ENCODE results near the gene PNLIPRP2. TPM values are rescaled to one million over a fixed set of nuclear protein-coding genes. Genes with fewer than 3 reads are reported as not detected.

The PNLIPRP2 gene
- total RNA-seq, 1 experiment from 2014 or later = 0.24 TPM

- Histone ChIP-seq H4K91ac (ENCODE audit: insufficient read length, low read depth, low read length) (no peak overlapping the region), H3K27ac (ENCODE audit: insufficient read length, low read depth, low read length) (no peak overlapping the region), H3K9me3 (ENCODE audit: control insufficient read depth, low read depth, low read length) (no peaks in the 10 kb centered on the region), H4K20me1 (ENCODE audit: control insufficient read depth, insufficient read depth, insufficient read length) (no peaks in the 10 kb centered on the region), H3K79me2 (ENCODE audit: insufficient read depth, low read length) (no peaks in the 10 kb centered on the region), H2BK5ac (ENCODE audit: insufficient read length, low read length) (no peak overlapping the region), H3K14ac (ENCODE audit: insufficient read depth, low read length) (no peak overlapping the region), H2BK12ac (ENCODE audit: insufficient read length, low read depth, low read length) (no peak overlapping the region), H2BK20ac (ENCODE audit: low read depth, low read length, poor library complexity, severe bottlenecking) (no peak overlapping the region), H3K9ac (ENCODE audit: extremely low read depth, insufficient read length, low read length) (no peak overlapping the region), H3K79me1 (ENCODE audit: insufficient read depth, low read depth, low read length, poor library complexity, severe bottlenecking) (no peaks in the 10 kb centered on the region), H3K4ac (ENCODE audit: low read depth, low read length) (no peak overlapping the region), H4K5ac (ENCODE audit: insufficient read length, low read depth, low read length) (no peak overlapping the region), H2AFZ (ENCODE audit: low read length) (no peak overlapping the region), H2BK120ac (ENCODE audit: low read depth, low read length, poor library complexity, severe bottlenecking) (no peak overlapping the region), H4K8ac (replicated peaks; ENCODE audit: insufficient read length, low read depth, low read length) (no peak overlapping the region), H2BK15ac (ENCODE audit: low read depth, low read length) (no peak overlapping the region), H3K4me2 (ENCODE audit: insufficient read depth, insufficient read length, low read length) (no peak overlapping the region), H3K23me2 (ENCODE audit: insufficient read length, low read depth, low read length, poor library complexity, severe bottlenecking) (no peaks in the 10 kb centered on the region), H3T11ph (ENCODE audit: low read length) (no peak overlapping the region), H3K23ac (ENCODE audit: insufficient read length, low read depth, low read length) (no peak overlapping the region), H3K56ac (ENCODE audit: insufficient read length, low read depth, low read length) (no peak overlapping the region), H3K18ac (ENCODE audit: insufficient read length, low read depth, low read length) (no peak overlapping the region), H3K4me1 (ENCODE audit: insufficient read depth, low read length) (no peaks in the 10 kb centered on the region), H3K27me3 (ENCODE audit: insufficient read depth, low read length) (no peaks in the 10 kb centered on the region; the same call in 1 of the 2 replicates), H2AK5ac (ENCODE audit: insufficient read length, low read length) (no peak overlapping the region)
- Mint-ChIP-seq H3K27me3 (ENCODE audit: low read depth) (peaks cover 9% of the 10 kb centered on the region), H3K4me1 (peaks cover 10 to 18% of the 10 kb centered on the region in 2 experiments), H3K27ac (no peak overlapping the region; a peak in 1 of 7 replicates), H3K9me3 (peaks cover 9 to 10% of the 10 kb centered on the region in 2 experiments; a peak in 3 of 5 replicates), H3K4me3 (no peak overlapping the region), H3K36me3 (ENCODE audit: insufficient read depth in 1 of 3, low read depth in 3 of 3) (peaks cover 0 to 4% (median 4%) of the 10 kb centered on the region in 3 experiments; a peak in 2 of 7 replicates)
- no peak for TF ChIP-seq CTCF (conservative IDR thresholded peaks at IDR 0.05)
- WGBS (ENCODE audit: extremely low coverage, insufficient read length, low lambda C conversion rate) = no CpG with 5 or more reads among the region's 3 CpGs
- DNase-seq = no peak
Observed at GRCh38 chr10:116615199-116615776, 5.5 kb upstream of the PNLIPRP2 start.
